Right lobe of liver (tissue), 6 donors: ENCODE results near the gene ZNF652. TPM values are rescaled to one million over a fixed set of nuclear protein-coding genes. Genes with fewer than 3 reads are reported as not detected.

Experiments used
- ATAC-seq, 4 donors: fragments of 200-7000 bp; cut with Tn5 transposase; one replicate each; pipeline ENCODE4 v1.9.1; 2020; ENCODE audit warnings: mild to moderate bottlenecking in 4 of 4, moderate library complexity in 4 of 4
- DNase-seq, 3 donors: peaks; one replicate each; pipeline ENCODE4 v3.0.0-alpha.2; 2020
- H3K27ac ChIP-seq, 3 donors: fragments of 200-600 bp; one replicate each; pipeline ENCODE4 v1.8.0; 2022
- H3K27me3 ChIP-seq, 2 donors: fragments of 200-600 bp; one replicate each; pipeline ENCODE4 v1.8.0; 2022
- H3K36me3 ChIP-seq, 4 donors: fragments of 200-600 bp; sonication (generic) in 1 of 4; one replicate each; pipeline versions ENCODE4 v1.5.1 to v1.8.0; 2017 to 2022; ENCODE audit warnings: control low read depth in 1 of 4
- H3K4me1 ChIP-seq, 4 donors: fragments of 200-600 bp; sonication (generic) in 1 of 4; one replicate each; pipeline versions ENCODE4 v1.5.1 to v1.8.0; 2017 to 2022; ENCODE audit warnings: control low read depth in 1 of 4
- H3K4me3 ChIP-seq, 3 donors: fragments of 200-600 bp; one replicate each; pipeline ENCODE4 v1.8.0; 2022
- H3K9me3 ChIP-seq, 4 donors: fragments of 200-600 bp; sonication (generic) in 1 of 4; one replicate each; pipeline versions ENCODE4 v1.5.1 to v1.8.0; 2017 to 2022; ENCODE audit warnings: control low read depth in 1 of 4
- CTCF ChIP-seq, 4 donors: fragments of 200-600 bp in 3 of 4; fragments of 450-650 bp in 1 of 4; IDR thresholded peaks; one replicate each; pipeline versions ENCODE4 v1.5.1 to v1.8.0; 2016 to 2022; ENCODE audit warnings: antibody characterized with exemption in 4 of 4, mild to moderate bottlenecking in 2 of 4
- POLR2A ChIP-seq: fragments of 450-650 bp; IDR thresholded peaks from one replicate; pipeline ENCODE4 v1.6.1; 2017; ENCODE audit warnings: antibody characterized with exemption, mild to moderate bottlenecking
- WGBS: methylation state at CpG from one replicate; pipeline ENCODE4 v1.1.6; 2018; ENCODE audit warnings: low coverage, low lambda C conversion rate; ENCODE audit not compliant: insufficient coverage; ENCODE audit errors: missing lambda C conversion rate; 5-methylcytosine and 5-hydroxymethylcytosine counted together
- intact Hi-C, 2 donors: fragments of 100-400 bp; cut with DNase I; formaldehyde crosslinking; loops; one replicate each; pipeline versions ENCODE4 v1.11.2 to v1.14.1; 2022
- total RNA-seq, 6 experiments: library from RNA; depleted of rRNA in 2 of 6; stranded (reverse); fragments of >200 nt in 2 of 6; fragmentation: NEBNext Ultra II Directional in 3 of 6; extraction: Animal tissue kit (Norgen Biotek cat#: 25700) in 3 of 6; gene quantifications; one replicate each; pipeline versions ENCODE4 v1.1.0 to v1.2.4, GENCODE V29; 2016 to 2023
- donor health status: DM: no; HTN: yes; CAD: no.
- donor health status: DM: no; HTN: no; CAD: no.
- donor health status: DM: no; HTN: no; CAD: no.
- donor health status: DM: no; HTN: yes; CAD: no.
- donor health status: DM: no; HTN: yes; CAD: no.

ZNF652 gene
- total RNA-seq, 6 experiments from 2014 or later = 16.9 to 36.8 (median 24.3) TPM

- no peaks in the 10 kb centered on the region for H3K36me3 ChIP-seq
- no peaks in the 10 kb centered on the region for H3K9me3 ChIP-seq
- H3K27me3 ChIP-seq = no peaks in the 10 kb centered on the region
- no peak for DNase-seq
- intact Hi-C loops = no loop called here
- no peak overlapping the region for H3K4me3 ChIP-seq
- H3K27ac ChIP-seq = no peak overlapping the region
- ATAC-seq = no peak
- TF ChIP-seq CTCF (IDR thresholded peaks at IDR 0.05) (no peak), POLR2A (no peak)
- WGBS = 19% methylated on average over 3 of the region's 5 CpGs
- H3K4me1 ChIP-seq = no peaks in the 10 kb centered on the region
Observed at GRCh38 chr17:49255125-49255524, 106.9 kb downstream of the ZNF652 start.

GRCh38 chr17:49254066-49254465 is 108.0 kb downstream of the ZNF652 start:
- no peaks in the 10 kb centered on the region for H3K27me3 ChIP-seq
- H3K36me3 ChIP-seq = no peaks in the 10 kb centered on the region
- WGBS = 66% methylated on average over 4 of the region's 4 CpGs
- no peak overlapping the region for H3K27ac ChIP-seq
- TF ChIP-seq CTCF (IDR thresholded peaks at IDR 0.05) (no peak), POLR2A (no peak)
- DNase-seq = no peak
- H3K4me3 ChIP-seq = no peak overlapping the region
- H3K4me1 ChIP-seq = no peaks in the 10 kb centered on the region
- intact Hi-C loops = no loop called here
- no peak for ATAC-seq
- H3K9me3 ChIP-seq = no peaks in the 10 kb centered on the region

- 91% methylated on average over 3 of the region's 6 CpGs for WGBS
- no peaks in the 10 kb centered on the region for H3K9me3 ChIP-seq
- no peak for TF ChIP-seq CTCF (IDR thresholded peaks at IDR 0.05)
- no peak for TF ChIP-seq POLR2A
- H3K27me3 ChIP-seq = no peaks in the 10 kb centered on the region
- ATAC-seq (peak; percentile 35 to 65 (median 50)), DNase-seq (peak in 1 of 3 donors; percentile 49)
- H3K4me3 ChIP-seq = no peak overlapping the region
- no peaks in the 10 kb centered on the region for H3K4me1 ChIP-seq
- intact Hi-C loops = no loop called here
- H3K27ac ChIP-seq = no peak overlapping the region
- no peaks in the 10 kb centered on the region for H3K36me3 ChIP-seq
Observed at GRCh38 chr17:49252148-49252695, 109.8 kb downstream of the ZNF652 start.

GRCh38 chr17:49249890-49250522 is 112.0 kb downstream of the ZNF652 start:
- H3K4me3 ChIP-seq = no peak overlapping the region
- H3K9me3 ChIP-seq = no peaks in the 10 kb centered on the region
- no peak for DNase-seq
- no peaks in the 10 kb centered on the region for H3K4me1 ChIP-seq
- no peak for ATAC-seq
- H3K27ac ChIP-seq = no peak overlapping the region
- no peaks in the 10 kb centered on the region for H3K27me3 ChIP-seq
- no peak for TF ChIP-seq CTCF (IDR thresholded peaks at IDR 0.05)
- TF ChIP-seq POLR2A = no peak
- no peaks in the 10 kb centered on the region for H3K36me3 ChIP-seq
- intact Hi-C loops = no loop called here
- WGBS = 71% methylated on average over 9 of the region's 12 CpGs
